Stimulated activated CD8-positive, alpha-beta memory T cell treated with anti-CD3 and anti-CD28 coated beads, Interleukin-15, amount 100 ng/mL, for 24 hours (primary cell): ENCODE results near the gene CHST3.
"Not testable (repeated sequence)": the region's sequence is repeated elsewhere in the genome, so short reads cannot be mapped to it uniquely, and the experiment has no call there.

Experiments used
- DNase-seq: peaks from one replicate; pipeline ENCODE4 v3.0.0-alpha.2; 2020; ENCODE audit warnings: low read depth

CHST3 gene

DNA sequence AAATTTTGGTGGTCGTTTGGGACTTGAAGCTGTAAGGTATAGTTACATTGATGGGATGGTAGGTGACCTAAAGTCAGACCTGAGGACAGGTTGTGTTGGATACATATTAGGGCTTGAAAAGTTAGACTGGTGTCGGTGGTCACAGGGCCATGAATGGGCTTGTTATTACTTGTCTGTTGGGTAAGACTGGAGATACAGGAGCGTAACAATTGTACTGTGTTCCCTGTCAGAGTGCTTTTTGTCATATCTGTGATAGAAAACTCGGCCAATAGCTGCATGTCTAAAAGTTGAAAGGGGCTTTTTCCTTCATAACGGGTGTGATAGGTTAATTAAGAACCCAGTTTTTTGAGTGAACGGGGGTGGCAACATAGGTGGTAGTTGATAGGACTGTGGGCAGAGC is 13.5 kb upstream of the CHST3 start:
- DNase-seq: no peak

DNA sequence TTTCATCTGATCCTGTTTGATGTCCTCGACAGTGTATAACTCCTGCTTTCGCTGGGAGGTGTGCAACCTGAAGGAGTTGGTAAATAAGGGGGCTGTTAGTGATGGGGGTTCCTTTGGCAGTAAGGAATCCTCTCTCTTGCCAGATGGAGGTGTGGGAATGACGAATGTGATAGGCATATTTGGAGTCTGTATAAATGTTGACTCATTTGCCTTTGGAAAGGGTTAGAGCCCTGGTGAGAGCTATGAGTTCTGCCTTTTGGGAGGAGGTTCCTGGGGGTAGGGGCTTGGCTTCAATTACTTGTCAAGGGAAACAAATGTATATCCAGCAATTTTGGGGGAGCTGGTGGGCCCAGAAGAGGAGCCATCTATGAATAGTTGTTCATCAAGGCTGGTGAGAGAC is 11.4 kb upstream of the CHST3 start:
- DNase-seq: no peak

DNA sequence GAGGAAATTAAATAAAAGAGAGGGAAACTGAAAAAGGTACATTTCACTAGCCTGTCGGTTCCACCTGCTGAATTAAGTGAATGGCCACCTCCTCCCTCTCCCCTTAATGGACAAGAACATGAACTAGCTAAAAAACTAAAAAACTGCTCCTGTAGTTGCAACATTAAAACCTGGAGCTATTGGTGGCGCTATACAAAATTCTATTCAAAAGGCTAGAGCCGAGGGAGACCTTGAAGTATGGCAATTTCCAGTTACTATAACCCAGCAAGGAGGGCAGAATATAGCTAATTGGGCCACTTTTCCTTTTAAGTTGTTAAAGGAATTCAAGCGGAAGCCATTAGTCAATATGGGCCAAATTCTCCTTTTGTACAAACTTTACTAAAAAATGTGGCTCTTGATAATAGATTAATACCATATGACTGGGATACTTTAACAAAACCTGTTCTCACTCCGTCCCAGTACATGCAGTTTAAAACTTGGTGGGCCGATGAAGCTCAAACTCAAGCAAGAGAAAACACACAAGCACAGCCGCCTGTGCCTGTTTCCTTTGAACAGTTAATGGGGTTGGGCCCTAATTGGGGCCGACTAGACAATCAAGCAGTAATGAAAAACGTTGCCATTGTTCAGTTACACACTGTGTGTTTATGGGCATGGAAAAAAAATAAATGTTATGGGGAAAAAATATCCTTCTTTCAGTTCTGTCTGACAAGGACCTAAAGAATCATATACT is 6.5 kb upstream of the CHST3 start:
- no peak for DNase-seq

DNA sequence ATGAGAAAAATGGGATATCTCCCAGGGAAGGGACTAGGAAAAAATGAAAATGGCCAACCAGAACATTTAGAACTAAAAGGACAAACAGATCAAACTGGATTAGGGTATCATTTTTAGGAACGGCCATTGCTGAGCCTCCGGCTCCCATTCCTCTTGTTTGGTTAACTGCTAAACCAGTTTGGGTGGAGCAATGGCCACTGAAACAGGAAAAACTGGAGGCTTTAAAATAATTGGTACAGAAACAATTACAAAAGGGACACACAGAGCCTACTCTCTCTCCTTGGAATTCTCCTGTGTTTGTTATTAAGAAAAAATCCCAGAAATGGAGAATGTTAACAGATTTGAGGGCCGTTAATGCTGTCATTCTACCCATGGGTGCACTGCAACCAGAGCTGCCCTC is 4.7 kb upstream of the CHST3 start:
- DNase-seq: no peak

DNA sequence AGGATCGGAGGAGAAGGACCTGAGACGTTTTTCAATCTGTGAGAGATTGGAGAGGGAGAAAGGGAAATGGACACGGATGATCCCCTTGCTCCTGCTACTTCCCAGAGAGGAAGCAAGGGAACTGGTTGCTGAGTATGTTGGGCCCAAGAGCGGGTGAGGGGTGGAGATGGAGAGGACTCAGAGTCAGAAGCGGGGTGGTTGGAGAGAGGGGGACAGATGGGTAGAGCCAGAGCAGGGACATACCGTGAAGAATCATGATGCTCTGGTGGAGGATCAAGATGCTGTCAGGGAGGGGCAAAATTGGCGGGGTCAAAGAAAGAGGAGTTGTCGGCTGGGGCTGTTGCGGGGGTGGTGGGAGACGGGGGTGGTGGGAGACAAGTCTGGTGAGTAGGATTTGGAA is 2.4 kb upstream of the CHST3 start:
- DNase-seq: no peak

DNA sequence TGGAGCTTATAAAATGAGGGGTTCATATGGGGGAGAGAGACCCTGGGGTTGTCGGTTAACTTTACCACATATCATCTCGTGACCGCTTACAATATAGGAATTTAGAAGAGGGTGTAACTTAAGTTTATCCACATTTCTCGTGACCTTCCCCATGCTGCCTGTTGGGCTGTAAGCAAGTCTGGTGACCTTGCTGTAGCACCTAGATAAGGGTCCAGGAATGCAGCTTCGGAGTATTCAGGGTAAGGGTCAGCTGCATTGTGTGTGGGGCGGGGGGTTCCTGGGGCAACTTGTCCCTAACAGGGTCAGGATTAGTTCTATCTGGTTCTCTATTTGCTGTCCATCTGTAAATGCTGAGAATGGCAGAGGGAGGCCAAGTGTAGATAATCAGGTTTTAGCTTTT is 1.3 kb upstream of the CHST3 start:
- DNase-seq: no peak

DNA sequence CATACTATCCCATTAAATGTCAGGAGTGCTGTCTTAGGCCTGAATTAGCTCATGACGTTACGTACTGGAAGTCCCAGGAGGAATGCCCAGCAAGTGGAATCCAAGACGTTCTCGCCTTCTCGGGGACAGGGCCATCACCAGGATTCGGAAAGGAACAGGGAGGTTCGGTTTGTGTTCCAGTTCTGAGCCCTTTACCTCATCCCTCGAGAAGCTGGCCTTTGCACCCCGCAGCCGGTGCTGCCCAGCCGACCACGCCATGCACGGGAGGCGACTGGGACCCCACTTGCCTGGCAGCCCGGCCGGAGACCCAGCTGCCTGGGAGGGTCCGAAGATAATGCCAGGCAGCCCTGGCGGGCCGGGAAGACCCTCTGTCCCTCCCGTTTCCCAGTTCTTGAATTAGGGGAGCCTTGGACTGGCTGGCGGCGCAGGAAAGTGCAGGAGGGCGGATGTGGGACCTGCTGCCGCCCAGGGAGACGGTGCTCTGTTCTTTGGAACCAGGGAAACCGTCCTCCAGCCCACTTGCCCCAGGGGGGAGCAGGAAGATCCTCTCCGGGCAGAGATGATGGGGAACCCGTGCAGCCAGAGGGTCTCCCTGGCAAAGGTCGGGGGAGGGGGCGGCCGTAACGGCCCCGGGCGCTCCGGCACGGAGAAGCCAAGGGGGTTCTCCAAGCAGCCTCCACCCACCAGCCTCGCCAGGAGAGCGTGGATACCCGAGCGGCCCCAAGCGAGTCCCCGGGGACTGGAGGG is 671 bp upstream of the CHST3 start:
- DNase-seq: no peak

DNA sequence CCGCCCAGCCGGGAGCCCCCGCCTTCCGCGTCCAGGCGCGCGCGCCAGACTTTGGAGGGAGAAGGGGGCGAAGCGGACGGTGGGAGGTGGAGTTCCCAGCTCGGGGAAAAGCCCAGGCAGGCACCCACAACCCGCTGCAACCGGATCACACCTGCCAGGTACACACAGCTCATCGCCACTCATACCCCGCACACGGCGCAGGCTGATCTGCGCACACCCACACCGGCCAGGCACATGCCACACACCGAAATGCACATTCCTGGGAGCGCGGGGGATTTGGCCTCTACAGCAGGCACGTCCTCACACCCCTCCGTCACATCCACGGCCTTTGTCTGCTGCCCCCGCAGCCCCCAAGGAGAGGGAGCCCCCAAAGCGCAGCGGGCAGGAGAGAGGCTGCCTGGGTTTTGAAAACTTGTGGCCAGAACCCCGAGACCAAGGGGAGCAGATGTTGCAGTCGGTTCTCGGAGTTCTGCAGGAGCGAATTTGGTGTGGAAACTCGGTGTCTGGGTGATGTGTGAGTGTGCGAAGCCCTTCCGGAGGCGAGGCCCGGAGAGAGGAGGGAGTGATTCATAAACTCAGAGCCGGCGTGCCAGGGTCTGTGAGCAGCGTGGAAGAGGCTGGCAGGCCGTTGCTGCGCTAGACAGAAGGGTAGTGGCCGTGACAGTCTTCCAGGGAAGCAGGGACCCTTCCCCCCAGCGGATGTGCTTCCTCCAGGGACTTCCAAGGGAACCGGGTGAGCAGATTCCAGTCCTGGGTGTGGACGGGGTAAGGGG is 734 bp downstream of the CHST3 start:
- no peak for DNase-seq

DNA sequence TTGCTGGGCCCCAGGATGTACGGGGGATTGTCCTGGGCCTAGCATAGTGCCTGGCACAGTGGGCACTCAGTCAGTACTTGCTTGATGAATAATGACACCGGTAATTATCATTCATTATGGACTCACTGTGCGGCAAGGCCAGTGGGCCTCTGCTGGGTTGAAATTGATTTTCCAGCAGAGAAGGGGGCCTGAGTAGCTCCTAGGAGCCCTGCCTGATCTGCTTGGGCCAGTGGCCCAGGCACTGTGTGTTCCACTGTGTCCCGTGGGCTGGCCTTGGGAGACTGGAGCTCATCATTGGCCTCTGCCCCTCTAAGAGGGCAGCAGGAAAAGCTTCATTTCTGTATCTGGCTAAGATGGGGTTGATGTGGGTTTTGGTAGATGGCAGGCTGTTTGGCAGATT is 1.4 kb downstream of the CHST3 start:
- DNase-seq: no peak

DNA sequence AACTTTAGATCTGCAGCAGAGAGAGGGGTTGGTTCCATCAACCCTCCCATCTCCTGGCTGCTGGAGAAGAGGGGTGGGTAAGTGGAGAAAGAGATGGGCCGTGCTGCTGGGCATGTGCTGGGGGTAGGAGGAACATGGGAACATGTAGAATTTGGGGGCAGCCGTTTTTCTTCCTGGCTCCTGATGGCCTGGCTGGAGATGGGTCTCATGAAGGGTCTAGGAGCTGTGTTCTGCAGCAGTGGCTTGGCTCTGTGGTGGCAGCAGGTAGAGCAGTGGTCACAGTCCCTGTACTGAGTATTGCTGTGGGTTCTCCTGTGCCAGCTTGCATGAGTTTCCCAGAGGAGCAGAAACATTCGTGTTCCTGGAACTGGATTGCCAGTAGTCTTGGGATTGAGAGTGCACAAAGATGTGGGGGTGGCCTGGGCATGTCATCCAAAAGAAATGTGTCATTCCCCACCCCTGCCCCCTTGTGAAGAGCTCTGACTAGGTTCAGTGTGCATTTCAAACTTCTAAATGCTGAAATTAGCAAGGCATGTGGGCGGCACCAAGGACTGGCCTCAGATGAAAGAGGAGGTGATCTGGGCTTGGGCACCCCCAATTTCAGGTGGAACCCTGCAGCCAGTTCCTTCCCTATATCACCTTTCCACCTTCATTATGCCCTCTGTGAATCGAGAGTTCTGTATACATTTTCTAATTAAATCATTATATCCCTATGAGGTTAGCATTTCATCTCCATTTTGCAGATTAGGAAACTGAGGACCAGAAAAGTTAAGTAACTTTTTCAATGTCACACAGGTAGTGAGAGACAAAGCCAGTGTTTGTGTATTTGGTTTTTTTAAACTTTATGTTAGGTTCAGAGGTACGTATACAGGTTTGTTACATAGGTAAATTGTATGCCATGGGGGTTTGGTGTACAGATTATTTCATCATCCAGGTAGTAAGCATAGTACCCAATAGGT is 2.1 kb downstream of the CHST3 start:
- no peak for DNase-seq

DNA sequence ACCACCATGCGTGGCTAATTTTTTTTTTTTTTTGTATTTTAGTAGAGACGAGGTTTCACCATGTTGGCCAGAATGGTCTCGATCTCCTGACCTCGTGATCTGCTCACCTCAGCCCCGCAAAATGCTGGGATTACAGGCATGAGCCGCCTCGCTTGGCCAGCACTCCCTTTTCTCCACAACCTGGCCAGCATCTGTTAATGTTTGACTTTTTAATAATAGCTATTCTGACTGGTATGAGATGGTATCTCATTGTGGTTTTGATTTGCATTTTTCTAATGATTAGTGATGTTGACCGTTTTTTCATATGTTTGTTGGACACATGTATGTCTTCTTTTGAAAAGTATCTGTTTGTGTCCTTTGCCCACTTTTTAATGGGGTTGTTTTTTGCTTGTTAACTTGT is 3.8 kb downstream of the CHST3 start:
- not testable (repeated sequence) for DNase-seq

DNA sequence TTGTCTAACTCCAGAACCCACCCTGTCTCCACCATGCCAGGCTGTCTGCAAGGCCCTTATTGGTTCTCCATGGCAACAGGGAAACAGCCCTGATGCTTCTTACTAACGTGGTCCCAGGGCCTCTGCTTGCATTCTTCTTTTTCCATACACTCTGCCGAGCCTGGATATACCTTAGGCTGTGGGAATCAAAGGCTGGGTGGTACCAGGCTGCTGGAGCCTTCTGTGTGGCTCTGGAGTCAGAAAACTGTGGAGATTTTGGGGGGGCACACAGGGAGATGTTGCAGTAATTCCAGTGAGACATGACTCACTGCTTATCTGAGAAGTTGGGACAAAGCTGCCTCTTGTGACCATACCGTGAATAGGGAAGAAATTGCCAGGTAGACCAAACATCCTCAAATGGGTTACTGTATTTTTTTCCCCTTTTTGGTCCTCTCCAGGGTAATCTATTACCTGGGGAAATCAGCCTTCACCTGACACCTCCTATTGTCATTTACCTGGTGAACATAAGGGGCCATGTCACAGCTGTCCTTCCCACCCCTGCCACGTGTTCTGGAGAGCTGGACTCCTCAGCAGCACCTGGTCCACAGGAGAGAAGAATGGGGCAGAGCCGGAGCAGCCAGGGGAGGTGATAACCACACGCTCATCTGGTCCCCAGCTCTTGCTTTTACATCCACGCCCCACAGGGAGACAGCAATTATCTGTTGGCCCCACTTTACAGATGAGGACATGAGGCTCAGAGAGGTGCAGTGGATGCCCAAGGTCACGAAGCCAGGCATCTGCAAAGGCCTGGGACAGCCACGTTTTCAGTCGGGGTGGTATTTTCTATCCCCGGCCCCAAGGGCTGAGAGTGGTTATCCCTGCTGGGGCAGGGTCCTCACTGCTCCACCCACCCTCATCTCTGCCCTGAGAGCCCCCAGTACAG is 4.6 kb downstream of the CHST3 start:
- no peak for DNase-seq

DNA sequence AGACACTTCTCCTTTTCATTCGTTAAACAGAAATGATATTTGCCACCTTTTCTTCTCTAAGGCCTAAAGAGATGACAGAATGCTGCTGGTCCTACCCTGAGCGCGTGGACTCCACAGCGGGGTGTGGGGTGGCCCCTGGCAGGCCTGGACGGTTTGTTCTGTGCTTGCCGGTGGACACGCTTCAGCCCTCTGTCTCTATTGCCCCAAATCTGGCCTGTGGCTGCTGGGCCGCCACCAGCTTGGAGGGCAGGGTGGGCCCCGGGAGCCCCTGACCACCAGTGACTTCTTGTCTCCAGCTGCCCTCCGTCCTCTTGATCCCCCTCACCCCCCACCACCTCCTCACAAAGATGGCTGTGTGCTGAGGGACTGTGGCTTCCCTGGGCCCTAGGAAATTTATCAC is 5.7 kb downstream of the CHST3 start:
- DNase-seq: no peak

DNA sequence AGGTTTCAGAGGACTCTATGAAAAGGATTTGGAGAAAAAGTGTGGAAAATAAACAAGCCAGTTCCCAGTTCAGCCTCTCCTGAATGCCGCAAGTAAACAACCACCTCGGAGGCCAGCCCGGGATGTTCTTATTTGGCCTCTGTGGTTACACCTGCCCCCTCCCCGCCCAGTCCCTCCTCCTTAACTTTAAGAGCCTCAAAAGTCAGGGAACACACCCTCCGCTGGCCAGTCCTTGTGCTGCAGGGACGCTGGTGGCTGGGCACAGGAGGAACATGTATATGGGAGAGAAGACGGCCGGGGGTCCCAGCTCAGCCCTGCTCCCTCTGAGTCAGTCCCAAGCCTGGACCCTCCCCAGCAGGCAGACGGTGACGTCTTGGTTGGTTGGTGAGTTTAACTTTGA is 6.1 kb downstream of the CHST3 start:
- no peak for DNase-seq

DNA sequence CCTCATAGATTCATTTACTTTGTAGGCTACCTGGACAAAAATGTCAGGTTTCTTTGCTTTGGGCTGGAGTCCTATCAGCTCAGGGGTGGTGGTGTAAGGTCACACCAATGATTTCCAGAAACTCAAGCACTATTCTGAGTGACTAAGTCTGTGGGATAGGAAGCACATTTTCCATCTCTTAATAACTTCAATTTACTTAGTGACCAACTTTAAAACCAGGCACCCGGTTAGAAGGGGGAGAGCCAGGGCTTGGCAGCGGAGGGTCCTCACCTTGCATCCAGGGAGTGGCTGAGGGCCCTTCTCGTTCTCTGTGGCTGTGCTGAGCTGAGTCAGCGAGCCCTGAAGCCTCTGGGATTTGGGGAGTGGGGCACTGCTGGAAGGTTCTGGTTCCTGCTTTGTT is 6.7 kb downstream of the CHST3 start:
- no peak for DNase-seq

DNA sequence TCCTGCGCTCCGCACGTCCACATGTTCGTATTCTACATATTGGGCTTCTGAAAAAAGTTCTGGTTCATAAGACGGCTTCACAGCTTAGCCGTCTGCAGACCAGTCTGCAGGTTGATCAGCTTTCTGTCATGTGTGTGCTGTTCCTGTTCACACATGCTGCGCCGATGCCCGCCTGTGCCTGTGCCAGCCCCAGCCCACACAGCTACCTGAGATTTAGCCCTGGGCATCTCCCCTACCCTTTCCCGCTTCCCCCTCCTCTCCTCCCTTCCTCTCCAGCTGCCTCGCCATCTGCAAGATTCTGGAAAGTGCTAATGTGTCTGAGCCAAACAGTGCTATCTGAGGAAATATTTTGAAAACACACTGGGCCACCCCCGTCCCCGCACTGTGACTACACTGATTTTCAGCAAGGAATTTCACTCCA is 7.1 kb downstream of the CHST3 start:
- DNase-seq: no peak

DNA sequence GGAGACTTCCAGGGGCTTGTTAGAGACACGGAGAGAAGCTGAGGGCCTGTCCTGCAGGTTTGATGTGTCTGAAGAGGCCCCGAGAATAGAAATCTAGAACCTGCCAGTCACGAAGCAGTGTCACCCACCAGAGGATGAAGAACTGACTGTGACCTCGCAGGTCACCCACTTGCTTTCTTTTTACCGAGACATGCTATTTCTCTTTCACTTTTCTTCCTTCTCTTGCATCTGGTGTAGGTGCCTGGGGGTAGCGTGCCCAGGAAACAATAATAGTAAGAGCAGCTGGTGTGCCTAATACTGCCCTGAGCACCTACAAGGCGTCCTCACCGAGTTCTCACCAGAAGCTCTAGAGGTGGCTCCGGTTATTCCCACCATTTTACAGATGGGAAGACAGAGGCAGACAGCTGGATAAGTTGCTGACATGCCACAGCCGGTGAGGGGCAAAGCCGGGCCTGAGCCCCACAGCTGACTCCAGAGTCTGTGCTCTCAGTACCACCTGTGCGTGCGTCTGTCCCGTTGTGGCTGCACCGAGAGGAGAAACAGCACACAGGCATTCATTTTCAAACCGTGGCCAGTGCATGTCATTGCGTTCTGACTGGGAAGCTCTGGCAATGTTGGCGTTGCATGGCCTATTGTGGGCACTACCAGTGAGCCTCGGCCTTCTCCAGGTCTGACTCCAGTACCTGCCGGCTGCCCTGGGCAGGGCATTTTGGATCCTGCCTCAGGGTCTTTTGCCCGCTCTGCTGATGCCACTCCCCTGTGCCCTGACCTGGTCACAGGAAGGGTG is 7.8 kb downstream of the CHST3 start:
- DNase-seq: no peak

DNA sequence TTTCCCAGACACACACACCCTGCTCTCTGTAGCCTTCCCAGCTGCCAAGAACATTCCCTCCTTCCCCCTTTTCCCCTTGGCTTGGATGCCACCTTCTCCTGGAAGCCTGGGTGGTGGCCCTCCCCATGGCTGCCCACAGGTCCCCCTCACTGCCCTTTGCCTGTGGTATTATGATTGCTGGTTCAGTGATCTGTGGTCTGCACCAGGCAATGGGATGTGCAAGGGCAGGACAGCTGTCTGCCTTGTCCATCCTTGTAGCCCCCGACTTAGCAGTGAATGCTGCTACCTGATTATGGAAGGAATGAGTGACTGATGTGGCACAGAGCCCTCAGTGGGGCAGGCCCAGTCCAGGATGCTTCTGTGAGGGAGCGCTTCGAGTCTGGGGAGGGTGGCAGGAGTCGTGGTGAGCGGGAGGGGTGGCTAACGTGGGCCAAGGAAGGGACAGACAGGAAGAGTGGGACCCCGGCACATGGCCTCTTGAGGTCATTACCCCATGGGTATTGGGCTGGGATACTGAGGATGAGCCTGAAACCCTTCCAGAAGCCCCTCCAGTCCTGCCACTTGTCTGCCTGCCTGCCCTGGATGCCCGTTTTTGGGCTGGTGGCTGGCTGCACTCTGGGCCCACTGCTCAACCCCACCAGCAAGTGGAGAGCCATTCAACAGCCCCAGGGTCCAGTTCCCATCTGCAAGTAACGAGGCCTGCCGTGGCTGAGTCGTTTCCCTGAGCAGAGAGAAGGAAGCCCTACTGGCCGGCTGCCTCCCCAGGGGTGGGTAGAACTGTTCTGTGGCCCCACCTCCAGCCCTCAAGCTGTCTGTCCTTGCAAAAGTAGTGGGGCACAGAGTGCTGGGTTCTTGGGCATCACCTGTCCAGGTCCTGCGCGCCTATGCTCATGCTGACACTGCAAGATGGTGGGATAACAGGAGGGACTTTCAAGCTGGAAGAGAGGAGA is 8.8 kb downstream of the CHST3 start:
- no peak for DNase-seq
